22Rv1 (cell line): ENCODE data around the gene NOVA1.

Experiments
- H3K27ac ChIP-seq: fragments of 450-650 bp; 2 replicates; pipeline ENCODE4 v1.5.1; 2017
- CTCF ChIP-seq: fragments of 450-650 bp; IDR thresholded peaks from 2 replicates; pipeline ENCODE4 v1.5.1; 2017; ENCODE audit warnings: mild to moderate bottlenecking
- ZFX ChIP-seq: fragments of 450-650 bp; IDR thresholded peaks from 2 replicates; pipeline ENCODE4 v1.6.1; 2017; ENCODE audit warnings: antibody characterized with exemption, borderline replicate concordance

NOVA1 gene

GRCh38 chr14:26424537-26424936 is 173.3 kb downstream of the NOVA1 start:
- H3K27ac ChIP-seq, result no peak overlapping the region
- no peak for TF ChIP-seq ZFX
- no peak for TF ChIP-seq CTCF

GRCh38 chr14:26415618-26416123 is 182.2 kb downstream of the NOVA1 start:
- TF ChIP-seq CTCF (no peak), ZFX (no peak)
- H3K27ac ChIP-seq, result no peak overlapping the region

GRCh38 chr14:26414926-26415325 is 182.9 kb downstream of the NOVA1 start:
- H3K27ac ChIP-seq, result no peak overlapping the region
- TF ChIP-seq CTCF (no peak), ZFX (no peak)

- TF ChIP-seq CTCF (no peak), ZFX (no peak)
- no peak overlapping the region for H3K27ac ChIP-seq
Measured at GRCh38 chr14:26414103-26414502, 183.7 kb downstream of the NOVA1 start.

- no peak overlapping the region for H3K27ac ChIP-seq
- TF ChIP-seq CTCF (no peak), ZFX (no peak)
Measured at GRCh38 chr14:26412421-26412820, 185.4 kb downstream of the NOVA1 start.

GRCh38 chr14:26410189-26410685 is 187.6 kb downstream of the NOVA1 start:
- no peak overlapping the region for H3K27ac ChIP-seq
- no peak for TF ChIP-seq ZFX
- no peak for TF ChIP-seq CTCF

GRCh38 chr14:26404927-26405326 is 192.9 kb downstream of the NOVA1 start:
- TF ChIP-seq ZFX, result no peak
- no peak for TF ChIP-seq CTCF
- H3K27ac ChIP-seq, result no peak overlapping the region
